HepG2 (cell line): ENCODE results near the gene ACOXL. TPM values are rescaled to one million over a fixed set of nuclear protein-coding genes. Genes with fewer than 3 reads are reported as not detected.

ENCODE experiments used
- ATAC-seq: fragments of 200-7000 bp; cut with Tn5 transposase; 3 replicates; pipeline ENCODE4 v1.9.1; 2020; ENCODE audit warnings: mild to moderate bottlenecking, moderate library complexity
- BruUV-seq: library from RNA; stranded (reverse); fragments of 400-500 nt; replicated peaks from 2 replicates; lab custom pipeline; 2021; lab: Mats Ljungman, UMichigan
- CTCF ChIA-PET: fragments of 300-600 bp; formaldehyde crosslinking; extraction: SDS; loops from one replicate; lab custom pipeline; 2021; ENCODE audit warnings: low total read pairs, inconsistent platforms, low intra/inter-chr PET ratio; lab: Yijun Ruan, JAX
- POLR2A ChIA-PET: fragments of 350-600 bp; sonication (Branson Sonifier 250); formaldehyde crosslinking; loops from one replicate; lab custom pipeline; 2020; ENCODE audit warnings: antibody characterized with exemption, inconsistent platforms; lab: Yijun Ruan, JAX
- DNase-seq: peaks from one replicate; pipeline ENCODE4 v3.0.0-alpha.2; 2015; ENCODE audit warnings: low spot score
- FAIRE-seq: peaks from 3 replicates; lab custom pipeline; 2011; peaks lifted over from hg19 to GRCh38; lab: Jason Lieb, UNC
- H2AFZ ChIP-seq: one replicate; pipeline ENCODE4 v1.6.1; 2011; ENCODE audit warnings: low read length, inconsistent platforms
- H3K27ac ChIP-seq: fragments of 300-600 bp; 3 replicates; pipeline ENCODE4 v1.8.0; 2011; ENCODE audit warnings: mixed run types, mild to moderate bottlenecking, mixed read lengths, low read length, inconsistent platforms; ENCODE audit not compliant: insufficient read depth; ENCODE audit errors: extremely low read length
- H3K27me3 ChIP-seq, 2 experiments: fragments of 200-600 bp in 1 of 2; 2 replicates in 1 of 2; 3 replicates in 1 of 2; pipeline versions ENCODE4 v1.6.0 to v1.8.0; 2011; ENCODE audit warnings: low read length in 2 of 2, mild to moderate bottlenecking in 2 of 2, moderate library complexity in 2 of 2, inconsistent platforms in 1 of 2; ENCODE audit not compliant: insufficient read depth in 2 of 2, control insufficient read depth in 1 of 2
- H3K36me3 ChIP-seq, 2 experiments: fragments of 200-600 bp in 1 of 2; replicated peaks in 1 of 2; 2 replicates in 1 of 2; 3 replicates in 1 of 2; pipeline versions ENCODE4 v1.5.1 to v1.8.0; 2011; ENCODE audit warnings: low read length in 2 of 2, inconsistent platforms in 1 of 2; ENCODE audit not compliant: insufficient read depth in 2 of 2, control insufficient read depth in 1 of 2
- H3K4me1 ChIP-seq: 2 replicates; pipeline ENCODE4 v1.5.1; 2012; ENCODE audit warnings: low read length, inconsistent platforms; ENCODE audit not compliant: insufficient read depth
- H3K4me2 ChIP-seq: 2 replicates; pipeline ENCODE4 v1.6.0; 2011; ENCODE audit warnings: low read depth, low read length, inconsistent platforms
- H3K4me3 ChIP-seq, 3 experiments: fragments of 200-600 bp in 1 of 3; sonication (generic), shearing (Covaris generic) in 1 of 3; replicated peaks in 1 of 3; 2 replicates each; pipeline ENCODE4 v1.5.1; 2011 to 2016; ENCODE audit warnings: low read length in 3 of 3, inconsistent platforms in 2 of 3, low read depth in 2 of 3, mild to moderate bottlenecking in 2 of 3, control low read depth in 1 of 3, mixed read lengths in 1 of 3; ENCODE audit not compliant: insufficient read depth in 1 of 3
- H3K79me2 ChIP-seq: one replicate; pipeline ENCODE4 v1.6.1; 2011; ENCODE audit warnings: low read length, inconsistent platforms; ENCODE audit not compliant: insufficient read depth
- H3K9ac ChIP-seq: 2 replicates; pipeline ENCODE4 v1.6.0; 2011; ENCODE audit warnings: mild to moderate bottlenecking, low read depth, low read length, inconsistent platforms; ENCODE audit not compliant: insufficient read depth
- H3K9me3 ChIP-seq: 2 replicates; pipeline ENCODE4 v1.5.1; 2012; ENCODE audit warnings: mild to moderate bottlenecking, low read length
- H4K20me1 ChIP-seq: 2 replicates; pipeline ENCODE4 v1.6.0; 2011; ENCODE audit warnings: inconsistent platforms, mild to moderate bottlenecking, low read length, moderate library complexity; ENCODE audit not compliant: insufficient read depth
- FOXO4 ChIP-seq: sonication (generic); formaldehyde crosslinking; conservative IDR thresholded peaks from 2 replicates; pipeline ENCODE4 v1.8.1; 2023; ENCODE audit warnings: missing genetic modification reagents
- ZBTB7A ChIP-seq: sonication (generic); formaldehyde crosslinking; IDR thresholded peaks from 2 replicates; pipeline ENCODE4 v1.8.0; 2022; ENCODE audit warnings: mild to moderate bottlenecking, missing genetic modification reagents
- ZNF431 ChIP-seq: sonication (generic); formaldehyde crosslinking; IDR thresholded peaks from 2 replicates; pipeline ENCODE4 v1.9.0; 2022; ENCODE audit warnings: missing genetic modification reagents, low read depth, mild to moderate bottlenecking, borderline replicate concordance
- ZNF768 ChIP-seq: sonication (generic); formaldehyde crosslinking; IDR thresholded peaks from 2 replicates; pipeline ENCODE4 v1.4.0; 2020; ENCODE audit warnings: missing genetic modification reagents
- WGBS: methylation state at CpG from one replicate; pipeline ENCODE4 v1.1.6; 2017; ENCODE audit warnings: low lambda C conversion rate; 5-methylcytosine and 5-hydroxymethylcytosine counted together
- in situ Hi-C: cut with HindIII; loops from 2 replicates; pipeline ENCODE4 v1.10.0; 2017; ENCODE audit warnings: low pct_unique_long_range_greater_than_20kb; ENCODE audit not compliant: extremely low pct_ligation_motif_present
- intact Hi-C: fragments of 100-400 bp; cut with micrococcal nuclease; formaldehyde crosslinking; loops from one replicate; pipeline ENCODE4 v1.10.0; 2022; ENCODE audit not compliant: unreplicated experiment
- polyA plus RNA-seq, 8 experiments: library from polyadenylated mRNA; depleted of rRNA in 3 of 8; stranded (reverse) in 7 of 8; unstranded in 1 of 8; fragments of >200 nt; fragmentation: Illumina TruSeq in 4 of 8; extraction: Trizol in 4 of 8; gene quantifications; 2 replicates each; pipeline versions ENCODE4 v1.2.1 to v1.2.3, GENCODE V29; 2011 to 2016; ENCODE audit warnings: low read depth in 4 of 8, missing spikeins in 1 of 8, mixed read lengths in 1 of 8; ENCODE audit not compliant: insufficient read depth in 1 of 8
- total RNA-seq, 5 experiments: library from RNA; depleted of rRNA; stranded (reverse); fragments of >200 nt; fragmentation: Illumina TruSeq; extraction: Trizol; gene quantifications; 2 replicates each; pipeline ENCODE4 v1.2.3, GENCODE V29; 2016; ENCODE audit warnings: low read depth in 1 of 5

The ACOXL gene
- total and polyA plus RNA-seq, 2 of the 13 experiments (the other 11 are each of a cell fraction or from before 2014, with no cell fraction given), result not detected

- Histone ChIP-seq H3K9ac (no peak overlapping the region), H3K4me3 (no peak overlapping the region), H4K20me1 (no peaks in the 10 kb centered on the region), H3K27me3 (no peaks in the 10 kb centered on the region), H3K4me2 (no peak overlapping the region), H2AFZ (no peak overlapping the region), H3K36me3 (peaks cover 23 to 66% of the 10 kb centered on the region in 2 experiments), H3K27ac (no peak overlapping the region), H3K79me2 (peaks cover 2% of the 10 kb centered on the region), H3K9me3 (no peaks in the 10 kb centered on the region), H3K4me1 (peaks cover 12% of the 10 kb centered on the region)
- 97% methylated on average over 6 of the region's 7 CpGs for WGBS
- FAIRE-seq, result no peak
- no TSS peak for BruUV-seq
- 0 out of 2 replicates have a peak, but pooled peaks have one; percentile 42 for TF ChIP-seq FOXO4 (CRISPR knock-in tag)
- no peak for TF ChIP-seq ZNF431 (CRISPR knock-in tag)
- DNase-seq, result no peak
- ChIA-PET POLR2A (no interaction called here), CTCF (no interaction called here)
- in situ Hi-C loops (no loop called here), intact Hi-C loops (no loop called here)
- no peak for ATAC-seq
Measured at GRCh38 chr2:111165084-111165483, 432.7 kb downstream of the ACOXL start.

- Histone ChIP-seq H3K4me2 (no peak overlapping the region), H4K20me1 (no peaks in the 10 kb centered on the region), H3K9ac (no peak overlapping the region), H3K79me2 (peaks cover 2% of the 10 kb centered on the region), H3K27me3 (no peaks in the 10 kb centered on the region), H3K27ac (no peak overlapping the region), H3K4me1 (peaks cover 12% of the 10 kb centered on the region), H3K4me3 (no peak overlapping the region), H3K36me3 (peaks cover 21 to 56% of the 10 kb centered on the region in 2 experiments), H2AFZ (no peak overlapping the region), H3K9me3 (no peaks in the 10 kb centered on the region)
- ChIA-PET CTCF (no interaction called here), POLR2A (no interaction called here)
- ATAC-seq, result no peak
- no peak for DNase-seq
- WGBS, result 97% methylated on average over 5 of the region's 5 CpGs
- no TSS peak for BruUV-seq
- in situ Hi-C loops, result no loop called here
- no peak for FAIRE-seq
- TF ChIP-seq ZBTB7A (CRISPR knock-in tag) (no peak), ZNF768 (peak; percentile 28; the same call in 1 of the 2 replicates)
- intact Hi-C loops, result no loop called here
Measured at GRCh38 chr2:111166115-111166514, 433.7 kb downstream of the ACOXL start.
